Thyroid gland (tissue), 4 donors: ENCODE measurements around the gene MIGA2. TPM values are rescaled to one million over a fixed set of nuclear protein-coding genes. Genes with fewer than 3 reads are reported as not detected.

ENCODE experiments used
- DNase-seq, 2 donors: peaks; one replicate each; pipeline ENCODE4 v3.0.0-alpha.2; 2019
- H3K27ac ChIP-seq, 3 donors: fragments of 200-600 bp; sonication (generic); 1 replicate in 2 of 3; 2 replicates in 1 of 3; pipeline ENCODE4 v1.5.1; 2016 to 2019; ENCODE audit warnings: mild to moderate bottlenecking in 1 of 3, moderate library complexity in 1 of 3
- H3K27me3 ChIP-seq: fragments of 200-600 bp; sonication (generic); one replicate; pipeline ENCODE4 v1.5.1; 2019
- H3K36me3 ChIP-seq, 2 donors: fragments of 200-600 bp; sonication (generic); one replicate each; pipeline ENCODE4 v1.5.1; 2016 to 2019
- H3K4me1 ChIP-seq, 2 donors: fragments of 200-600 bp; sonication (generic); one replicate each; pipeline ENCODE4 v1.5.1; 2017 to 2019
- H3K4me3 ChIP-seq, 3 donors: fragments of 200-600 bp; sonication (generic); replicated peaks in 1 of 3; 1 replicate in 2 of 3; 2 replicates in 1 of 3; pipeline ENCODE4 v1.5.1; 2016; ENCODE audit warnings: mild to moderate bottlenecking in 1 of 3
- H3K9me3 ChIP-seq: fragments of 200-600 bp; sonication (generic); one replicate; pipeline ENCODE4 v1.5.1; 2017
- POLR2A ChIP-seq, 2 donors: fragments of 450-650 bp; IDR thresholded peaks; one replicate each; pipeline ENCODE4 v1.6.1; 2017; ENCODE audit warnings: antibody characterized with exemption in 2 of 2, mild to moderate bottlenecking in 2 of 2, moderate library complexity in 1 of 2
- WGBS, 2 donors: methylation state at CpG; one replicate each; pipeline ENCODE4 v1.1.5; 2017; 5-methylcytosine and 5-hydroxymethylcytosine counted together
- intact Hi-C: fragments of 100-400 bp; cut with DNase I; formaldehyde crosslinking; loops from one replicate; pipeline ENCODE4 v1.15.1; 2023
- total RNA-seq, 4 donors: library from RNA; depleted of rRNA; stranded (reverse); fragments of >200 nt; gene quantifications; one replicate each; pipeline ENCODE4 v1.2.3, GENCODE V29; 2016
- TF ChIP-seq, protein P1 (sequence below), 6 experiments: fragments of 200-600 bp in 3 of 6; fragments of 450-650 bp in 3 of 6; sonication (generic) in 3 of 6; IDR thresholded peaks; one replicate each; pipeline ENCODE4 v1.5.1; 2016 to 2019; ENCODE audit warnings: antibody characterized with exemption in 6 of 6, mild to moderate bottlenecking in 2 of 6, inconsistent platforms in 1 of 6, moderate library complexity in 1 of 6

The MIGA2 gene
- total RNA-seq, 4 donors from 2014 or later: 23.9 to 78.8 (median 50.0) TPM

DNA sequence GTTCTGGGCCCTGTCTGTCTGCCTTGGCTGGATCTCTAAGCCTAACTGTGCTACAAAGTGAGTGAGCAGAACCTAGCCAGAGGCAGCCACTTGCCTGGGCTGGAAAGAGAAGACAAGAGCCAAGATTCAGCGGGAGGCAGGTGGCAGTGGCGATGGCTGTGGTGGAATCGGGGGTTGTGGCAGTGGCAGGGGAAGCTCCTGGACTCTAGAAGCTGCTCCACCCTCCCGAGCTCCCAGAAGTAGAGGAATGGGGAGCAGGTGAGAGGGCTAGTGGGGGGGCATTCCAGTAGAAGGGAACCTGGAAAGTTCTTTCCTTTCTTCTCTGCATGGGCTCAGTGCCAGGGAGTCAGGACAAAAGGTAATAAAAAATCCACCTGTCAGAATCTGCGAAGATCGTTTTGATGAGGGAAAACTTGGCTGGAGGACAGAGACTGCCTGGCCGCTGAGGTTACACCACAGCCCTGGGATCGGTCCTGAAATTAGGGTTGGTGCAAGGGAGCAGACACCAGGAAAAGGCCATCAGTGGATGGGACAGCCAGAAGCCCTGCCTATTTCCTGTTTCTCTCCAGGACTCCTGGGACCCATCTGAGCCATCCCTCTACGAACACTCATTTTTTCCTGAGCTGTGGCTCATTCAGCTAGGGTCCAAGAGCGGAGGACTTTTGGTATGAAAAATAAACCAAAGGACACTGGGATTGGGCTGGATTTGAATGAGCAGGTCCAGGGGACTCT, 72.5 kb downstream of the MIGA2 start:
- Histone ChIP-seq H3K27me3 (no peaks in the 10 kb centered on the region), H3K27ac (peak overlapping the region in 1 of 3 donors; percentile 32), H3K36me3 (peaks cover 0 to 6% of the 10 kb centered on the region in 2 donors), H3K4me3 (peak overlapping the region in 1 of 3 donors; percentile 73), H3K4me1 (peaks cover 22 to 24% of the 10 kb centered on the region in 2 donors), H3K9me3 (no peaks in the 10 kb centered on the region)
- TF ChIP-seq, protein P1, sequence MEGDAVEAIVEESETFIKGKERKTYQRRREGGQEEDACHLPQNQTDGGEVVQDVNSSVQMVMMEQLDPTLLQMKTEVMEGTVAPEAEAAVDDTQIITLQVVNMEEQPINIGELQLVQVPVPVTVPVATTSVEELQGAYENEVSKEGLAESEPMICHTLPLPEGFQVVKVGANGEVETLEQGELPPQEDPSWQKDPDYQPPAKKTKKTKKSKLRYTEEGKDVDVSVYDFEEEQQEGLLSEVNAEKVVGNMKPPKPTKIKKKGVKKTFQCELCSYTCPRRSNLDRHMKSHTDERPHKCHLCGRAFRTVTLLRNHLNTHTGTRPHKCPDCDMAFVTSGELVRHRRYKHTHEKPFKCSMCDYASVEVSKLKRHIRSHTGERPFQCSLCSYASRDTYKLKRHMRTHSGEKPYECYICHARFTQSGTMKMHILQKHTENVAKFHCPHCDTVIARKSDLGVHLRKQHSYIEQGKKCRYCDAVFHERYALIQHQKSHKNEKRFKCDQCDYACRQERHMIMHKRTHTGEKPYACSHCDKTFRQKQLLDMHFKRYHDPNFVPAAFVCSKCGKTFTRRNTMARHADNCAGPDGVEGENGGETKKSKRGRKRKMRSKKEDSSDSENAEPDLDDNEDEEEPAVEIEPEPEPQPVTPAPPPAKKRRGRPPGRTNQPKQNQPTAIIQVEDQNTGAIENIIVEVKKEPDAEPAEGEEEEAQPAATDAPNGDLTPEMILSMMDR (IDR thresholded peaks at IDR 0.05): no peak
- TF ChIP-seq POLR2A (IDR thresholded peaks at IDR 0.05): no peak
- DNase-seq: peak; percentile 13 to 17
- intact Hi-C loops: no loop called here
- 60 to 67% methylated on average over 10 of the region's 10 CpGs for WGBS, 2 donors

DNA sequence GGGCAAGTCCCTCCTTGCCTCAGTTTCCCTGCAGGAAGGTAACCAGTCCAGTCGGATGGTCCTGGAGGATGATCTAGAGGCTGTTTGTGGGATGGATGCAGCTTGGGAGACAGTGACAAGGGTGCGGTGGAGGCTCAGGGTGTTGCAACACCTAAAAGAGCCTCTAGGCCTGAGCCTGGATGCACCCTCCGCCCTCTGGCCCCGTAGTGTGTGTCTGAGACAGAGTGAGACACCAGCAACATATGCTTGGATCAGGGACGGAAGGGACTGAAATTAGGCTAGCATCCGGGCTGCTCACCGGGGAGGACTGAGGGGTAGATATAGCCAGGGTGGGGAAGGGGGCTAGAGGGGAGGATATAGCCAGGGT, 73.1 kb downstream of the MIGA2 start:
- peak overlapping the region in 1 of 3 donors; percentile 73 for H3K4me3 ChIP-seq
- TF ChIP-seq, protein P1 (IDR thresholded peaks at IDR 0.05): no peak
- no peak for TF ChIP-seq POLR2A (IDR thresholded peaks at IDR 0.05)
- peaks cover 22 to 24% of the 10 kb centered on the region in 2 donors for H3K4me1 ChIP-seq
- intact Hi-C loops: no loop called here
- peak overlapping the region in 1 of 3 donors; percentile 32 for H3K27ac ChIP-seq
- H3K36me3 ChIP-seq: peaks cover 0 to 6% of the 10 kb centered on the region in 2 donors
- WGBS, 2 donors: 71 to 87% methylated on average over 7 of the region's 7 CpGs
- H3K9me3 ChIP-seq: no peaks in the 10 kb centered on the region
- peak in 1 of 2 donors; percentile 15 for DNase-seq
- no peaks in the 10 kb centered on the region for H3K27me3 ChIP-seq

DNA sequence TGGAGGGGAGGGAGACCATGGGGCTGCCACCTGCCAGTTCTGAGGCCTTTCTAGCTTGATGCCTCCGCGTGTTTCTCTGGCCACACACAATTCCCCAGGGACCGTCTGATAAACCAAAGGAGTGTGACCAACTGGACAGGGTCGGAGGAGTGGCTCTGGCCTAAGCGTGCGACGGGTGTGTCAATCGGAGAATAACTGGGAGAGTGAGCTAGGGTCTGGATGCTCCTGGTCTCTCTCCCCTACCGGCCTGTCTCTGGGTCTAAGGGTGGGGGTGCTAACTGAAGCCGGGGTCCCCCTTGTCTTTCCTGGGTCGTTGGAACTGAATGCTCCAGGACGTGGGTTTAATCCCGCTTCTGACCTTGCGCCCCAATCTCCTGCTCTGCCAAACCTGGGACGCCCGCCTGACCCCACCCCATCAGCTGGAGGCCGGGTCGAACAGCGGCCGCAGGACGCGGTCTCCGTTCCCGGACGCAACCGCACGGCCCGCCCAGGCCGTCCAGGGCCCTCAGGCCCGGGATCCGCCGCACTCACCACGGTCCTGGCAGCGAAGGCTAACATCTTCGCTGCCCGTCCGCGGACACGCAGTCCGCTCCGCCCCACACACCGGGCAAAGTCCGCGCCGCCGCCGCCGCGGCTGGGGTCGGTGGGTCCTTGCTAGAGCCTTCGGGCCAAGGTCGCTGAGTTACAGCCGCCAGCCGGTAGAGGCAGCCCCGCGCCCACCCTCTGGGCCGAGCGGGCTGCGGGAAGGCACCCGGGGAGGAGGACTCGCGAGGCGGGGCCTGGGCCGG, 73.7 kb downstream of the MIGA2 start:
- Histone ChIP-seq H3K4me1 (peaks cover 22 to 24% of the 10 kb centered on the region in 2 donors), H3K4me3 (peak overlapping the region; percentile 52 to 73 (median 56)), H3K27ac (peak overlapping the region; percentile 32 to 95 (median 49)), H3K9me3 (no peaks in the 10 kb centered on the region), H3K27me3 (no peaks in the 10 kb centered on the region), H3K36me3 (peaks cover 0 to 6% of the 10 kb centered on the region in 2 donors)
- TF ChIP-seq POLR2A (IDR thresholded peaks at IDR 0.05): no peak
- TF ChIP-seq, protein P1 (IDR thresholded peaks at IDR 0.05): no peak
- peak; percentile 32 to 43 for DNase-seq
- 6 to 11% methylated on average over 12 to 13 of the region's 64 CpGs for WGBS, 2 donors
- intact Hi-C loops: no loop called here

DNA sequence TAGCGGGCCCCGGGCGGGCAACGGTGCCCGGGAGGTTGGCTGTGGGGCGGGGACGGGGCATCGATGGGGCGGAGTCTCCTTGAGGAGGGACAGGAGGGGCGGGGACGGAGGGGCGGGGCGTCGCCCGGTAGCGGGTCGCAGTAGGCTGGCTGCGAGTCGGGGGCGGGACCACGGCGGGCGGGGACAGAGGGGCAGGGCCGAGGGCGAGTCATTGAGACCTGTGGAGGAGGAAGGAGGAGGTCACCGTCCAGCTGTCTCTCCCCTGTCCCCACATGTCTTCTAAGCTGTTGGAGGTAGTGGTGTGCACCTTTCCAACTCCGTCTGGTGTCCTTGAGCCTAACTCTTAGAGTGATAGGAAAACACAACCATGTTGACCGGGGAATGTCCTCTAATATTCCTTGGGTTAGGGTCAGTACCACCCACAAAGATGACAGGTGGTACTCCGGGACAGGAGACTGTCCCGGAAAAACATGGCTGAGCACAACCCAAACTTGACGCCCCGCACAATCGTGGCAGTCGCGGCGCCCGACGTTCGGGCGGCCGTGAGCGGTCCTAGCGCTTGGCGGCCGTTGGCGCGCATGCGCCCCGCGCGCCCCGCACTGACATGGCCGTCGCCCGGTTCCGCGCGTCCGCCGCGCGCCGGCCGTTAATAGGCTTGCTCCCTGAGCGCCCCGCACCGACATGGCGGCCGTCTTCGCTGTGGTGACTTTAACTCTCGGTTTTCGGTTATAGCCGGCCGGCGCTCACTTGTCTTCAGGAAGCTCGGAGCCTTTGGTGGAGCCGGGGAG, 74.5 kb downstream of the MIGA2 start, which contains the start of the genes CRAT and PTPA:
Gene CRAT (minus strand): TSS at position 54 of the 788 bp plus-strand sequence. CDS start 284 bp downstream, outside the sequence.
Gene PTPA (plus strand): TSS at position 676 of the 788 bp plus-strand sequence. CDS start 186 bp downstream, outside the sequence.
- intact Hi-C loops: no loop called here
- peaks cover 22 to 24% of the 10 kb centered on the region in 2 donors for H3K4me1 ChIP-seq
- DNase-seq: peak; percentile 97 to 98
- TF ChIP-seq, protein P1 (IDR thresholded peaks at IDR 0.05): no peak
- peak; percentile 46 to 90 for TF ChIP-seq POLR2A (IDR thresholded peaks at IDR 0.05)
- H3K9me3 ChIP-seq: no peaks in the 10 kb centered on the region
- H3K27me3 ChIP-seq: no peaks in the 10 kb centered on the region
- H3K36me3 ChIP-seq: peaks cover 0 to 6% of the 10 kb centered on the region in 2 donors
- H3K27ac ChIP-seq: peak within 1 kb of the TSS; percentile 90 to 97 (median 95)
- 3 to 4% methylated on average over 4 to 26 of the region's 77 CpGs for WGBS, 2 donors
- H3K4me3 ChIP-seq: peak within 1 kb of the TSS; percentile 73 to 97 (median 96)
